HFFc6 (cell line): Measurements from ENCODE around the gene PRPF6. TPM values are rescaled to one million over a fixed set of nuclear protein-coding genes. Genes with fewer than 3 reads are reported as not detected.
A peak's percentile ranks its signal among the peaks of the same experiment; 100 is the strongest.

ENCODE experiments used
- DNase-seq: peaks from one replicate; pipeline ENCODE4 v3.0.0-alpha.2; 2018
- H3K27ac Mint-ChIP-seq: 2 replicates; pipeline ENCODE4 v1.8.0; 2020; ENCODE audit warnings: mild to moderate bottlenecking, mixed read lengths
- H3K27me3 Mint-ChIP-seq: 2 replicates; pipeline ENCODE4 v1.8.0; 2021; ENCODE audit warnings: mild to moderate bottlenecking, moderate library complexity, mixed read lengths; ENCODE audit not compliant: insufficient read depth
- H3K36me3 Mint-ChIP-seq: 2 replicates; pipeline ENCODE4 v1.8.0; 2021; ENCODE audit warnings: low read depth, mixed read lengths
- H3K4me1 Mint-ChIP-seq: 2 replicates; pipeline ENCODE4 v1.8.0; 2020; ENCODE audit warnings: low read depth, mixed read lengths
- H3K4me3 Mint-ChIP-seq: 2 replicates; pipeline ENCODE4 v1.8.0; 2020; ENCODE audit warnings: mild to moderate bottlenecking, moderate library complexity, mixed read lengths
- H3K9me3 Mint-ChIP-seq: 2 replicates; pipeline ENCODE4 v1.8.0; 2020; ENCODE audit warnings: mild to moderate bottlenecking, mixed read lengths
- CTCF ChIP-seq: fragments of 200-600 bp; sonication (generic); IDR thresholded peaks from 2 replicates; pipeline ENCODE4 v1.5.0; 2021; ENCODE audit warnings: antibody characterized with exemption, mild to moderate bottlenecking
- long read RNA-seq: library from polyadenylated mRNA; unstranded; transcript quantifications from one replicate; pipeline ENCODE4 v2.0.0, GENCODE V29; 2019
- total RNA-seq, 6 experiments: library from RNA; stranded (reverse); fragmentation: NEBNext Ultra II Directional; extraction: Animal tissue kit (Norgen Biotek cat#: 25700); gene quantifications; 2 replicates in 1 of 6; 3 replicates in 5 of 6; pipeline ENCODE4 v1.2.3, GENCODE V29; 2021

Gene PRPF6
- total RNA-seq: 10 to 100 TPM; 70.7 to 73.2 (median 72.9) TPM
- long read RNA-seq, transcript PRPF6-201 (21 exons, 3,044 nt): major isoform, 72 of 95 reads
- long read RNA-seq, partial matches to known transcripts: 19 of 95 reads
- long read RNA-seq, other reads (novel, unspliced or antisense): 4 of 95 reads

GRCh38 chr20:63980806-63981728 is at the start of gene PRPF6:
PRPF6 (plus strand) TSS chr20:63981132; CDS start chr20:63981246, 114 bp downstream.
- Mint-ChIP-seq H3K36me3 (peaks cover 28% of the 10 kb centered on the region), H3K4me1 (peaks cover 43% of the 10 kb centered on the region), H3K27ac (peak within 1 kb of the TSS; percentile 86), H3K9me3 (no peaks in the 10 kb centered on the region), H3K27me3 (no peaks in the 10 kb centered on the region; the same call in none of the 2 replicates), H3K4me3 (peak within 1 kb of the TSS; percentile 90)
- TF ChIP-seq CTCF: peak; percentile 88
- DNase-seq: peak; percentile 91

GRCh38 chr20:63931735-63932134 is 49.2 kb upstream of the PRPF6 start:
- Mint-ChIP-seq H3K9me3 (no peaks in the 10 kb centered on the region), H3K27me3 (peaks cover 2% of the 10 kb centered on the region), H3K27ac (no peak overlapping the region), H3K4me1 (no peaks in the 10 kb centered on the region; the same call in 1 of the 2 replicates), H3K4me3 (no peak overlapping the region), H3K36me3 (peaks cover 50% of the 10 kb centered on the region)
- no peak for TF ChIP-seq CTCF
- no peak for DNase-seq

- H3K36me3 Mint-ChIP-seq: peaks cover 49% of the 10 kb centered on the region
- no peak for DNase-seq
Observed at GRCh38 chr20:63932606-63933160, 48.2 kb upstream of the PRPF6 start.

GRCh38 chr20:63933646-63934045 is 47.3 kb upstream of the PRPF6 start:
- H3K4me3 Mint-ChIP-seq: no peak overlapping the region
- TF ChIP-seq CTCF: no peak
- H3K36me3 Mint-ChIP-seq: peaks cover 45% of the 10 kb centered on the region
- peaks cover 2% of the 10 kb centered on the region for H3K27me3 Mint-ChIP-seq
- H3K9me3 Mint-ChIP-seq: no peaks in the 10 kb centered on the region
- no peaks in the 10 kb centered on the region for H3K4me1 Mint-ChIP-seq
- no peak overlapping the region for H3K27ac Mint-ChIP-seq
- DNase-seq: no peak

More at GRCh38 chr20:63932606-63933160, 48.2 kb upstream of the PRPF6 start:
- no peak overlapping the region for H3K27ac Mint-ChIP-seq
- H3K9me3 Mint-ChIP-seq: no peaks in the 10 kb centered on the region
- no peaks in the 10 kb centered on the region for H3K4me1 Mint-ChIP-seq
- no peak for TF ChIP-seq CTCF
- H3K27me3 Mint-ChIP-seq: peaks cover 2% of the 10 kb centered on the region
- no peak overlapping the region for H3K4me3 Mint-ChIP-seq

- H3K4me3 Mint-ChIP-seq: no peak overlapping the region
- no peak overlapping the region; the same call in 1 of the 2 replicates for H3K27ac Mint-ChIP-seq
- no peak for DNase-seq
Observed at GRCh38 chr20:63934271-63935068, 46.5 kb upstream of the PRPF6 start.

More at GRCh38 chr20:63934271-63935068, 46.5 kb upstream of the PRPF6 start:
- Mint-ChIP-seq H3K27me3 (peaks cover 2% of the 10 kb centered on the region), H3K9me3 (no peaks in the 10 kb centered on the region), H3K4me1 (no peaks in the 10 kb centered on the region), H3K36me3 (peaks cover 41% of the 10 kb centered on the region)
- TF ChIP-seq CTCF: peak; percentile 57
